Upper lobe of left lung (tissue), 6 donors: ENCODE measurements around the gene GMPPA. TPM values are rescaled to one million over a fixed set of nuclear protein-coding genes. Genes with fewer than 3 reads are reported as not detected.

Experiments used
- ATAC-seq, 2 donors: fragments of 200-7000 bp; cut with Tn5 transposase; one replicate each; pipeline ENCODE4 v1.9.1; 2022; ENCODE audit warnings: mild to moderate bottlenecking in 2 of 2, moderate library complexity in 2 of 2; ENCODE audit not compliant: low FRiP score in 2 of 2
- DNase-seq, 2 donors: peaks; one replicate each; pipeline ENCODE4 v3.0.0-alpha.2; 2019 to 2020
- H3K27ac ChIP-seq, 4 donors: fragments of 200-600 bp; sonication (generic); one replicate each; pipeline ENCODE4 v1.5.1; 2016 to 2019
- H3K27me3 ChIP-seq, 4 donors: fragments of 200-600 bp; sonication (generic); one replicate each; pipeline ENCODE4 v1.5.1; 2017 to 2019
- H3K36me3 ChIP-seq, 4 donors: fragments of 200-600 bp; sonication (generic); one replicate each; pipeline ENCODE4 v1.5.1; 2016 to 2019
- H3K4me1 ChIP-seq, 4 donors: fragments of 200-600 bp; sonication (generic); one replicate each; pipeline ENCODE4 v1.5.1; 2018 to 2019
- H3K4me3 ChIP-seq, 4 donors: fragments of 200-600 bp; sonication (generic); one replicate each; pipeline ENCODE4 v1.5.1; 2017 to 2019; ENCODE audit warnings: mild to moderate bottlenecking in 2 of 4, moderate library complexity in 1 of 4
- H3K9me3 ChIP-seq, 4 donors: fragments of 200-600 bp; sonication (generic); one replicate each; pipeline ENCODE4 v1.5.1; 2018 to 2019
- CTCF ChIP-seq, 6 experiments: fragments of 450-650 bp in 4 of 6; fragments of 200-600 bp in 2 of 6; sonication (generic) in 2 of 6; IDR thresholded peaks; one replicate each; pipeline ENCODE4 v1.5.1; 2016 to 2019; ENCODE audit warnings: antibody characterized with exemption in 6 of 6
- EP300 ChIP-seq, 4 donors: sonication (generic); formaldehyde crosslinking; IDR thresholded peaks; one replicate each; pipeline ENCODE4 v1.5.1; 2017; ENCODE audit warnings: antibody characterized with exemption in 4 of 4, control low read depth in 2 of 4
- POLR2A ChIP-seq, 4 donors: fragments of 450-650 bp; IDR thresholded peaks; one replicate each; pipeline ENCODE4 v1.5.1; 2016 to 2017; ENCODE audit warnings: antibody characterized with exemption in 4 of 4, mild to moderate bottlenecking in 2 of 4
- POLR2AphosphoS5 ChIP-seq, 2 donors: sonication (generic); formaldehyde crosslinking; IDR thresholded peaks; one replicate each; pipeline ENCODE4 v1.5.1; 2017; ENCODE audit warnings: antibody characterized with exemption in 2 of 2
- WGBS, 2 donors: methylation state at CpG; one replicate each; pipeline ENCODE4 v1.1.5; 2017 to 2018; 5-methylcytosine and 5-hydroxymethylcytosine counted together
- total RNA-seq, 6 donors: library from RNA; depleted of rRNA in 4 of 6; stranded (reverse); fragments of >200 nt in 4 of 6; gene quantifications; one replicate each; pipeline versions ENCODE4 v1.1.0 to v1.2.1, GENCODE V29; 2016 to 2021
- donor health status: DM: no; HTN: no; CAD: no; lungs with moderate emphysema.
- donor health status: DM: no; HTN: yes; CAD: no; lungs with severe emphysema.

GMPPA gene
- total RNA-seq, 6 donors from 2014 or later, result 20.8 to 38.5 (median 24.9) TPM

- H3K27me3 ChIP-seq, result peaks cover 0 to 4% (median under 1%) of the 10 kb centered on the region in 4 donors
- H3K9me3 ChIP-seq, result no peaks in the 10 kb centered on the region
- TF ChIP-seq POLR2A (IDR thresholded peaks at IDR 0.05) (no peak), POLR2AphosphoS5 (IDR thresholded peaks at IDR 0.05) (no peak), CTCF (IDR thresholded peaks at IDR 0.05) (no peak), EP300 (IDR thresholded peaks at IDR 0.05) (no peak)
- H3K27ac ChIP-seq, result no peak overlapping the region
- H3K4me3 ChIP-seq, result no peak overlapping the region
- ATAC-seq (no peak), DNase-seq (no peak)
- H3K4me1 ChIP-seq, result peaks cover 0 to 2% (median 0%) of the 10 kb centered on the region in 4 donors
- H3K36me3 ChIP-seq, result no peaks in the 10 kb centered on the region
- WGBS, 2 donors, result 68 to 72% methylated on average over 10 of the region's 10 CpGs
These were observed 44.8 kb upstream of the GMPPA start for GRCh38 chr2:219453671-219454590.

- Histone ChIP-seq H3K4me1 (no peaks in the 10 kb centered on the region), H3K9me3 (no peaks in the 10 kb centered on the region), H3K4me3 (no peak overlapping the region), H3K27me3 (peaks cover 0 to 2% (median 0%) of the 10 kb centered on the region in 4 donors), H3K27ac (no peak overlapping the region), H3K36me3 (no peaks in the 10 kb centered on the region)
- no peak for ATAC-seq
- 59 to 68% methylated on average over 6 of the region's 6 CpGs for WGBS, 2 donors
- DNase-seq, result no peak
- TF ChIP-seq CTCF (IDR thresholded peaks at IDR 0.05) (no peak), POLR2AphosphoS5 (IDR thresholded peaks at IDR 0.05) (no peak), EP300 (IDR thresholded peaks at IDR 0.05) (no peak), POLR2A (IDR thresholded peaks at IDR 0.05) (no peak)
These were observed 43.1 kb upstream of the GMPPA start for GRCh38 chr2:219455581-219455980.

- no peak overlapping the region for H3K4me3 ChIP-seq
- H3K27ac ChIP-seq, result no peak overlapping the region
- no peak for TF ChIP-seq EP300 (IDR thresholded peaks at IDR 0.05)
- no peak for TF ChIP-seq POLR2AphosphoS5 (IDR thresholded peaks at IDR 0.05)
- no peak for TF ChIP-seq POLR2A (IDR thresholded peaks at IDR 0.05)
- no peak for TF ChIP-seq CTCF (IDR thresholded peaks at IDR 0.05)
- H3K9me3 ChIP-seq, result no peaks in the 10 kb centered on the region
- no peak for DNase-seq
- H3K4me1 ChIP-seq, result no peaks in the 10 kb centered on the region
- H3K27me3 ChIP-seq, result peaks cover 0 to 3% (median 0%) of the 10 kb centered on the region in 4 donors
- ATAC-seq, result no peak
- 63 to 72% methylated on average over 4 to 5 of the region's 5 CpGs for WGBS, 2 donors
- no peaks in the 10 kb centered on the region for H3K36me3 ChIP-seq
These were observed 40.8 kb upstream of the GMPPA start for GRCh38 chr2:219457784-219458369.

GRCh38 chr2:219458996-219459395 lies 39.7 kb upstream of the GMPPA start:
- H3K4me1 ChIP-seq, result no peaks in the 10 kb centered on the region
- WGBS, 2 donors, result 84 to 87% methylated on average over 8 of the region's 8 CpGs
- H3K4me3 ChIP-seq, result no peak overlapping the region
- no peak overlapping the region for H3K27ac ChIP-seq
- TF ChIP-seq POLR2A (IDR thresholded peaks at IDR 0.05), result no peak
- no peak for TF ChIP-seq POLR2AphosphoS5 (IDR thresholded peaks at IDR 0.05)
- no peak for TF ChIP-seq CTCF (IDR thresholded peaks at IDR 0.05)
- TF ChIP-seq EP300 (IDR thresholded peaks at IDR 0.05), result no peak
- H3K36me3 ChIP-seq, result no peaks in the 10 kb centered on the region
- H3K27me3 ChIP-seq, result peaks cover 0 to 3% (median 0%) of the 10 kb centered on the region in 4 donors
- H3K9me3 ChIP-seq, result no peaks in the 10 kb centered on the region
- no peak for ATAC-seq
- DNase-seq, result no peak
